Sigmoid colon (tissue), 7 donors: ENCODE measurements around the gene TSHB. TPM values are rescaled to one million over a fixed set of nuclear protein-coding genes. Genes with fewer than 3 reads are reported as not detected.

Experiments
- DNase-seq: peaks from one replicate; pipeline ENCODE4 v3.0.0-alpha.2; 2019
- H3K27ac ChIP-seq, 4 donors: fragments of 200-600 bp; sonication (generic); one replicate each; pipeline ENCODE4 v1.5.1; 2016 to 2019; ENCODE audit warnings: mild to moderate bottlenecking in 1 of 4
- H3K27me3 ChIP-seq, 3 donors: fragments of 200-600 bp; sonication (generic); one replicate each; pipeline ENCODE4 v1.5.1; 2019; ENCODE audit warnings: mild to moderate bottlenecking in 1 of 3
- H3K36me3 ChIP-seq, 4 donors: fragments of 200-600 bp; sonication (generic); one replicate each; pipeline ENCODE4 v1.5.1; 2016 to 2019
- H3K4me1 ChIP-seq, 4 donors: fragments of 200-600 bp; sonication (generic); one replicate each; pipeline ENCODE4 v1.5.1; 2017 to 2019
- H3K4me3 ChIP-seq, 4 donors: fragments of 200-600 bp; sonication (generic); one replicate each; pipeline ENCODE4 v1.5.1; 2017 to 2019; ENCODE audit warnings: mild to moderate bottlenecking in 2 of 4, moderate library complexity in 1 of 4
- H3K9me3 ChIP-seq, 4 donors: fragments of 200-600 bp in 3 of 4; sonication (generic) in 3 of 4; one replicate each; pipeline versions ENCODE4 v1.5.1 to v1.6.1; 2013 to 2019
- CTCF ChIP-seq, 4 experiments: fragments of 450-650 bp in 3 of 4; fragments of 200-600 bp in 1 of 4; IDR thresholded peaks; one replicate each; pipeline ENCODE4 v1.5.1; 2016 to 2019; ENCODE audit warnings: antibody characterized with exemption in 4 of 4, mild to moderate bottlenecking in 3 of 4, moderate library complexity in 2 of 4
- EP300 ChIP-seq, 4 donors: sonication (generic); formaldehyde crosslinking; IDR thresholded peaks; one replicate each; pipeline ENCODE4 v1.6.1; 2017; ENCODE audit warnings: antibody characterized with exemption in 4 of 4
- POLR2A ChIP-seq, 2 donors: fragments of 450-650 bp; IDR thresholded peaks; one replicate each; pipeline ENCODE4 v1.6.1; 2016; ENCODE audit warnings: antibody characterized with exemption in 2 of 2, mild to moderate bottlenecking in 2 of 2, moderate library complexity in 2 of 2
- POLR2AphosphoS5 ChIP-seq, 4 donors: sonication (generic); formaldehyde crosslinking; IDR thresholded peaks; one replicate each; pipeline ENCODE4 v1.6.1; 2017; ENCODE audit warnings: antibody characterized with exemption in 4 of 4
- WGBS, 2 donors: extraction: QIAGEN DNeasy Blood & Tissue Kit; methylation state at CpG; one replicate each; pipeline ENCODE4 v1.1.7; 2013; 5-methylcytosine and 5-hydroxymethylcytosine counted together
- intact Hi-C: fragments of 100-400 bp; cut with DNase I; formaldehyde crosslinking; loops from one replicate; pipeline ENCODE4 v1.15.1; 2023
- polyA plus RNA-seq, 3 donors: library from polyadenylated mRNA; stranded (reverse); fragments of 200-250 nt; gene quantifications; one replicate each; pipeline ENCODE4 v1.2.3, GENCODE V29; 2013
- total RNA-seq, 4 donors: library from RNA; depleted of rRNA; stranded (reverse); fragments of >200 nt; gene quantifications; one replicate each; pipeline ENCODE4 v1.1.0, GENCODE V29; 2016
- donor health status: healthy with polysubstance abuse.
- donor health status: Bipolar disorder and iron deficiency.
- donor health status: healthy.

TSHB gene
- total and polyA plus RNA-seq, 7 donors, result not detected

- H3K27ac ChIP-seq, result peak overlapping the region in 1 of 4 donors; percentile 43
- no peaks in the 10 kb centered on the region for H3K27me3 ChIP-seq
- WGBS, 2 donors, result 35 to 56% methylated on average over 9 of the region's 9 CpGs
- TF ChIP-seq CTCF (IDR thresholded peaks at IDR 0.05) (peak; percentile 29 to 81 (median 72)), POLR2A (IDR thresholded peaks at IDR 0.05) (no peak), EP300 (IDR thresholded peaks at IDR 0.05) (no peak), POLR2AphosphoS5 (IDR thresholded peaks at IDR 0.05) (no peak)
- H3K36me3 ChIP-seq, result peaks cover 0 to 57% (median 0%) of the 10 kb centered on the region in 4 donors
- intact Hi-C loops, result loop anchor here (2.0 to 10.0 kb wide), 3 partner anchors 60 to 298 kb away; partner anchors contain the start of gene CSDE1
- no peak for DNase-seq
- no peak overlapping the region for H3K4me3 ChIP-seq
- peaks cover 0 to 36% (median 21%) of the 10 kb centered on the region in 4 donors for H3K4me1 ChIP-seq
- H3K9me3 ChIP-seq, result no peaks in the 10 kb centered on the region
Measured at GRCh38 chr1:115052454-115053083, 22.9 kb downstream of the TSHB start.

- 72 to 82% methylated on average over 9 of the region's 9 CpGs for WGBS, 2 donors
- TF ChIP-seq POLR2A (IDR thresholded peaks at IDR 0.05) (no peak), POLR2AphosphoS5 (IDR thresholded peaks at IDR 0.05) (peak in 3 of 4 donors; percentile 7 to 39 (median 25))
- H3K36me3 ChIP-seq, result peaks cover 0 to 60% (median 2%) of the 10 kb centered on the region in 4 donors
- DNase-seq, result no peak
- H3K9me3 ChIP-seq, result no peaks in the 10 kb centered on the region
- no peak overlapping the region for H3K4me3 ChIP-seq
- peak overlapping the region; percentile 48 to 76 (median 70) for H3K27ac ChIP-seq
- no peaks in the 10 kb centered on the region for H3K27me3 ChIP-seq
- intact Hi-C loops, result loop anchor here (10.0 kb wide), 1 partner anchor 302 kb away; the partner anchor contains the start of gene CSDE1
- peaks cover 0 to 21% (median 11%) of the 10 kb centered on the region in 4 donors for H3K4me1 ChIP-seq
Measured at GRCh38 chr1:115056395-115056798, 26.8 kb downstream of the TSHB start.

- H3K27me3 ChIP-seq, result no peaks in the 10 kb centered on the region
- peak overlapping the region; percentile 48 to 76 (median 70) for H3K27ac ChIP-seq
- intact Hi-C loops, result loop anchor here (10.0 kb wide), 1 partner anchor 303 kb away; the partner anchor contains the start of gene CSDE1
- WGBS, 2 donors, result 37 to 76% methylated on average over 6 of the region's 6 CpGs
- TF ChIP-seq POLR2A (IDR thresholded peaks at IDR 0.05) (no peak), EP300 (IDR thresholded peaks at IDR 0.05) (no peak), POLR2AphosphoS5 (IDR thresholded peaks at IDR 0.05) (no peak), CTCF (IDR thresholded peaks at IDR 0.05) (no peak)
- no peaks in the 10 kb centered on the region for H3K9me3 ChIP-seq
- no peak for DNase-seq
- no peak overlapping the region for H3K4me3 ChIP-seq
- peaks cover 0 to 31% (median 23%) of the 10 kb centered on the region in 4 donors for H3K4me1 ChIP-seq
- H3K36me3 ChIP-seq, result peaks cover 0 to 51% (median 2%) of the 10 kb centered on the region in 4 donors
Measured at GRCh38 chr1:115057661-115058254, 28.1 kb downstream of the TSHB start.

GRCh38 chr1:115059316-115059715, 29.7 kb downstream of the TSHB start:
- Histone ChIP-seq H3K4me1 (peaks cover 0 to 33% (median 26%) of the 10 kb centered on the region in 4 donors), H3K9me3 (no peaks in the 10 kb centered on the region), H3K27ac (no peak overlapping the region), H3K4me3 (no peak overlapping the region), H3K27me3 (no peaks in the 10 kb centered on the region), H3K36me3 (peaks cover 0 to 37% (median 2%) of the 10 kb centered on the region in 4 donors)
- TF ChIP-seq POLR2A (IDR thresholded peaks at IDR 0.05) (no peak), POLR2AphosphoS5 (IDR thresholded peaks at IDR 0.05) (no peak), EP300 (IDR thresholded peaks at IDR 0.05) (no peak), CTCF (IDR thresholded peaks at IDR 0.05) (no peak)
- no peak for DNase-seq
- 44 to 48% methylated on average over 2 of the region's 2 CpGs for WGBS, 2 donors
- intact Hi-C loops, result loop anchor here (10.0 kb wide), 1 partner anchor 305 kb away; the partner anchor contains the start of gene CSDE1

GRCh38 chr1:115060501-115060900, 30.9 kb downstream of the TSHB start:
- TF ChIP-seq EP300 (IDR thresholded peaks at IDR 0.05) (no peak), POLR2A (IDR thresholded peaks at IDR 0.05) (no peak), POLR2AphosphoS5 (IDR thresholded peaks at IDR 0.05) (no peak), CTCF (IDR thresholded peaks at IDR 0.05) (no peak)
- 64 to 80% methylated on average over 4 of the region's 4 CpGs for WGBS, 2 donors
- Histone ChIP-seq H3K4me3 (no peak overlapping the region), H3K27ac (no peak overlapping the region), H3K9me3 (no peaks in the 10 kb centered on the region), H3K36me3 (peaks cover 0 to 33% (median 2%) of the 10 kb centered on the region in 4 donors), H3K4me1 (peaks cover 0 to 42% (median 35%) of the 10 kb centered on the region in 4 donors), H3K27me3 (no peaks in the 10 kb centered on the region)
- DNase-seq, result no peak
- intact Hi-C loops, result no loop called here
